Mesenchymal stem cell (in vitro differentiated cells and primary cell): ENCODE results near the gene ANKDD1B.

ENCODE experiments used
- DNase-seq: peaks from one replicate; pipeline ENCODE4 v3.0.0-alpha.2; 2013
- H2AFZ ChIP-seq: one replicate; pipeline ENCODE4 v1.6.1; 2013; ENCODE audit warnings: low read depth, mild to moderate bottlenecking, control low read depth, inconsistent platforms, low read length, moderate library complexity
- H2AK5ac ChIP-seq: 2 replicates; pipeline ENCODE4 v1.6.1; 2013; ENCODE audit warnings: low read length, moderate library complexity, mild to moderate bottlenecking, inconsistent platforms; ENCODE audit not compliant: severe bottlenecking
- H2BK120ac ChIP-seq: one replicate; pipeline ENCODE4 v1.6.1; 2013; ENCODE audit warnings: low read depth, mild to moderate bottlenecking, inconsistent platforms, low read length, moderate library complexity
- H2BK12ac ChIP-seq, 2 experiments: one replicate each; pipeline ENCODE4 v1.6.1; 2013; ENCODE audit warnings: inconsistent platforms in 2 of 2, low read length in 2 of 2, mild to moderate bottlenecking in 2 of 2, moderate library complexity in 2 of 2, control low read depth in 1 of 2
- H2BK15ac ChIP-seq: one replicate; pipeline ENCODE4 v1.6.1; 2013; ENCODE audit warnings: mild to moderate bottlenecking, low read depth, inconsistent platforms; ENCODE audit not compliant: poor library complexity, severe bottlenecking
- H2BK5ac ChIP-seq: 2 replicates; pipeline ENCODE4 v1.6.1; 2013; ENCODE audit warnings: low read depth, mild to moderate bottlenecking, low read length, control low read depth, inconsistent platforms; ENCODE audit not compliant: poor library complexity, severe bottlenecking
- H3K14ac ChIP-seq, 2 experiments: one replicate each; pipeline ENCODE4 v1.6.1; 2013; ENCODE audit warnings: inconsistent platforms in 2 of 2, low read length in 2 of 2, control low read depth in 1 of 2, mild to moderate bottlenecking in 1 of 2, moderate library complexity in 1 of 2
- H3K18ac ChIP-seq, 2 experiments: one replicate each; pipeline ENCODE4 v1.6.1; 2013; ENCODE audit warnings: inconsistent platforms in 2 of 2, low read length in 2 of 2, control low read depth in 1 of 2, low read depth in 1 of 2, mild to moderate bottlenecking in 1 of 2
- H3K23ac ChIP-seq, 2 experiments: one replicate each; pipeline ENCODE4 v1.6.1; 2013; ENCODE audit warnings: inconsistent platforms in 2 of 2, low read length in 2 of 2, mild to moderate bottlenecking in 2 of 2, moderate library complexity in 2 of 2, control low read depth in 1 of 2
- H3K27ac ChIP-seq: 2 replicates; pipeline ENCODE4 v1.5.1; 2013; ENCODE audit warnings: mild to moderate bottlenecking, moderate library complexity, low read length, control low read depth, inconsistent platforms; ENCODE audit not compliant: poor library complexity, severe bottlenecking
- H3K27me3 ChIP-seq, 2 experiments: 2 replicates each; pipeline versions ENCODE4 v1.6.1 to v1.7.0; 2013; ENCODE audit warnings: low read length in 2 of 2, mild to moderate bottlenecking in 2 of 2, moderate library complexity in 2 of 2, control low read depth in 1 of 2, inconsistent platforms in 1 of 2; ENCODE audit not compliant: control insufficient read depth in 1 of 2, insufficient read depth in 1 of 2
- H3K36me3 ChIP-seq, 2 experiments: 2 replicates each; pipeline versions ENCODE4 v1.6.1 to v1.7.0; 2013; ENCODE audit warnings: low read length in 2 of 2, control low read depth in 1 of 2, inconsistent platforms in 1 of 2, low read depth in 1 of 2, mild to moderate bottlenecking in 1 of 2; ENCODE audit not compliant: insufficient read depth in 2 of 2, control insufficient read depth in 1 of 2
- H3K4ac ChIP-seq, 2 experiments: one replicate each; pipeline ENCODE4 v1.6.1; 2013; ENCODE audit warnings: inconsistent platforms in 2 of 2, low read length in 2 of 2, mild to moderate bottlenecking in 2 of 2, moderate library complexity in 2 of 2, control low read depth in 1 of 2, low read depth in 1 of 2
- H3K4me1 ChIP-seq: 2 replicates; pipeline ENCODE4 v1.6.1; 2013; ENCODE audit warnings: low read depth, low read length, control low read depth; ENCODE audit not compliant: control insufficient read depth, insufficient read depth
- H3K4me2 ChIP-seq: 2 replicates; pipeline ENCODE4 v1.6.1; 2013; ENCODE audit warnings: low read length, mild to moderate bottlenecking, inconsistent platforms; ENCODE audit not compliant: poor library complexity, severe bottlenecking
- H3K4me3 ChIP-seq, 2 experiments: 2 replicates each; pipeline versions ENCODE4 v1.5.1 to v1.7.0; 2013; ENCODE audit warnings: low read length in 2 of 2, mild to moderate bottlenecking in 2 of 2, control low read depth in 1 of 2, low read depth in 1 of 2; ENCODE audit not compliant: insufficient read depth in 1 of 2
- H3K79me1 ChIP-seq: replicated peaks from 2 replicates; pipeline ENCODE4 v1.6.1; 2013; ENCODE audit warnings: mild to moderate bottlenecking, control low read depth, low read length, inconsistent platforms; ENCODE audit not compliant: poor library complexity, severe bottlenecking
- H3K9ac ChIP-seq: 2 replicates; pipeline ENCODE4 v1.7.0; 2013; ENCODE audit warnings: mild to moderate bottlenecking, low read length, moderate library complexity
- H3K9me3 ChIP-seq: 2 replicates; pipeline ENCODE4 v1.7.0; 2013; ENCODE audit warnings: mild to moderate bottlenecking, low read length; ENCODE audit not compliant: control insufficient read depth
- H4K8ac ChIP-seq: one replicate; pipeline ENCODE4 v1.6.1; 2013; ENCODE audit warnings: inconsistent platforms, mild to moderate bottlenecking, low read length, moderate library complexity
- H4K91ac ChIP-seq: one replicate; pipeline ENCODE4 v1.6.1; 2013; ENCODE audit warnings: mild to moderate bottlenecking, low read length, inconsistent platforms
- WGBS: methylation state at CpG from one replicate; pipeline ENCODE4 v1.1.7; 2013; ENCODE audit warnings: mixed read lengths; 5-methylcytosine and 5-hydroxymethylcytosine counted together

ANKDD1B gene

DNA sequence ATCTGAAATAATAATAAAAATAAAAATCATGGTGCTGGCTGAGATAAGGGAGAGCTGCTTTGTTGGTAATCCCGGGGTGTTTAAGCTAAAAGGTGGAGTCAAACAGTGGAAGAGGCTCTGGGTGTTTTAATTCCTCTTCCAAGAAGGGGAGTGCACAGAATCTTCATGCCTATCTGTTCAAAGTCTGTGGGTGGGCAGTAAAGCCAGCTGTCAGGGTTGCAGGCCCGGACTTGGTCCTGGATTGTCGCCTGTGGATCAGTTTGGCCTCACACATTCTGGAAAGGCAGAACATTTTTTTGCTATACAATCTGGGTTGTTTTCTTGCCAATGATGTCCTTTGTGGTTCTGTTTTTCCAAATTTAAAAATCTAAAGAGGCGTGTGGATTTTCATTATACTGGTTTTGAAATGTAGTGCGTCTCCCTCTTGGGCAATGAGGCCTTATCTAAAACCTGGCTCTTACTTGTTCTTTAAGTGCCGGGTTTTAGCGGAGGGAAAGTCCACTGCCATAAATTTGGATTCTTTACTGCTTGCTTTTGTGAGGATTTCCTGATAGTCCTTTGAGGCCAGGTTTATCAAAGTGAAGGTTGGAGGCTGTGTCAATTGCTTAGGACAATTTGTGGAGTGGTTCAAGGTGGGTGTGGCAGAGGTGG, 5.8 kb downstream of the ANKDD1B start:
- no peak overlapping the region for H3K23ac ChIP-seq
- no peak overlapping the region for H4K91ac ChIP-seq
- H3K36me3 ChIP-seq: no peaks in the 10 kb centered on the region
- no peak overlapping the region for H3K14ac ChIP-seq
- H3K9me3 ChIP-seq: no peaks in the 10 kb centered on the region
- no peak overlapping the region for H2BK15ac ChIP-seq
- H2AFZ ChIP-seq: no peak overlapping the region
- H3K27me3 ChIP-seq: no peaks in the 10 kb centered on the region
- H2AK5ac ChIP-seq: peak overlapping the region; percentile 83
- H3K18ac ChIP-seq: peak overlapping the region in 1 of 2 experiments; percentile 50
- no peak overlapping the region for H3K9ac ChIP-seq
- no peak overlapping the region for H2BK120ac ChIP-seq
- peaks cover 6% of the 10 kb centered on the region for H3K4me1 ChIP-seq
- H2BK5ac ChIP-seq: no peak overlapping the region
- no peak overlapping the region for H3K4me3 ChIP-seq
- H3K79me1 ChIP-seq: peaks cover 6% of the 10 kb centered on the region
- DNase-seq: peak; percentile 46
- WGBS: 70% methylated on average over 7 of the region's 7 CpGs
- H2BK12ac ChIP-seq: peak overlapping the region in 1 of 2 experiments; percentile 46
- H3K4ac ChIP-seq: no peak overlapping the region
- no peak overlapping the region for H3K27ac ChIP-seq
- H3K4me2 ChIP-seq: no peak overlapping the region
- H4K8ac ChIP-seq: peak overlapping the region; percentile 42

DNA sequence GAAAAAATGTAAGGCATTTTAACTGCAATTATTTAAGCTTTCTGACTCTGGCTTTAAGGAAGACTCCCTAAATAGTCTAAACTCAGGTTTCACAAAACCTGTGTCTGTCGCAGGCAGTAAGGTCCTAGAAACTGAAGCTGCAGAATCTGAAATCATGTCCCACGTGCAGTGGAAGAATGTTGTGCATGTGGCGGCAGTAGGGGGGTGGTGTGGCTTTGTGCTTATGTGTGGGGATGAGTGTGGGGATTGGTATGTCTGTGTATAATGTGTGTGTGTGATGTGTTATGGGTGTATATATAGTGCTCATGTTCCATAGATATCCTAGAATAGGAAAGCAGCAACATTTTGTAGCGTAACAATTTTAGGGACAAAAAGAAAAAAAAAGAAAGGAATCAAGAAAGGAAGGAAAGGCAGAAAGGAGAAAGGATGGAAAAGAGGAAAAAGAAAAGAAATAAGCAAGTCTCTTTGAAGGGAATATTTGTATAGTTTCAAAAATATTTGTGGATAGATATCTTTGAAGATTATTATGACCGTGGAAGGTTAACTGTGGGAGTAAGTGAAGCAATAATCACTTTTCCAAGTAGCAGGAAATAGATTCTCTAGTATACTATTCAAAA, 6.6 kb downstream of the ANKDD1B start:
- H3K27me3 ChIP-seq: no peaks in the 10 kb centered on the region
- H3K23ac ChIP-seq: no peak overlapping the region
- H3K36me3 ChIP-seq: no peaks in the 10 kb centered on the region
- peak; percentile 85 for DNase-seq
- peak overlapping the region in 1 of 2 experiments; percentile 39 for H3K4ac ChIP-seq
- no peak overlapping the region for H3K4me3 ChIP-seq
- H3K14ac ChIP-seq: peak overlapping the region in 1 of 2 experiments; percentile 26
- H3K9me3 ChIP-seq: no peaks in the 10 kb centered on the region
- no peak overlapping the region for H3K9ac ChIP-seq
- H2BK15ac ChIP-seq: no peak overlapping the region
- H2BK120ac ChIP-seq: no peak overlapping the region
- H4K8ac ChIP-seq: no peak overlapping the region
- no peak overlapping the region for H4K91ac ChIP-seq
- peaks cover 5% of the 10 kb centered on the region for H3K79me1 ChIP-seq
- no peak overlapping the region for H3K4me2 ChIP-seq
- peak overlapping the region; percentile 13 for H3K27ac ChIP-seq
- peaks cover 4% of the 10 kb centered on the region for H3K4me1 ChIP-seq
- H2BK12ac ChIP-seq: no peak overlapping the region
- WGBS: 33% methylated on average over 5 of the region's 5 CpGs
- H2BK5ac ChIP-seq: no peak overlapping the region
- H2AFZ ChIP-seq: no peak overlapping the region
- peak overlapping the region; percentile 83 for H2AK5ac ChIP-seq
- H3K18ac ChIP-seq: no peak overlapping the region

DNA sequence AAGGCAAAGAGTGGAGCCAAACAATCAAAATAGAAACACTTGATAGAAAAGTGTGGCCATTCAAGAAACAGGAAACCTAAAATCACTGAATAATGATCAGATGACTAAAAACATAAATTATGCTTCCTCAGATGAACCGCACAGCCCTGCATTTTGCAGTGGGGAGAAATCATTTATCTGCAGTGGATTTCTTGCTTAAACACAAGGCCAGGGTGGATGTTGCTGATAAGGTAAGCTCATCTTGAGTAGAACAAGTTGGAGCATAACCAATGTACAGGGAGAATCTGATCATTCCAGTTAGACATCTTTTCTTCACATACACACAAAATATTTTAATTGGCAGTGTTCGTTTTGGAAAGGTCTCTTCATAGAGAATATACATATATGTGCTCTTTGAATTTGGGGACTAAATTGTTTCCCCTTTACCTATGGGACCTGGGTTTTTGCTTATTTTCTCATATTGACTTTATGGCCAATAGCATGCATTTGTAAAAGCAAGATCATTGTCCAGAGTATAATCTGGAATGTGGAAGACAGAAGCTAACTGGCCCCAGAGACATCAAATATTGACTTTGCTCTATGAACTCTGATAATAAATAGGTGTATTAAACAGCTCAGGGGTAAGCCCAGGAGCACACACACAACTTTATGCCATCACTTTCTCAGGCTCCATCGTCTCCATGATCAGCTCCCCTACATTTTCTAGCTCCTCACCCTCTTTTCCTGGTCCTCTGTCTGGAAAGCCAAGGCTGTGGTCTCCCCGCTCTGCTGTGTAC, 9.1 kb downstream of the ANKDD1B start:
- H2BK12ac ChIP-seq: no peak overlapping the region
- H3K14ac ChIP-seq: no peak overlapping the region
- H3K27ac ChIP-seq: no peak overlapping the region
- no peak overlapping the region for H2AK5ac ChIP-seq
- no peak overlapping the region for H4K91ac ChIP-seq
- no peaks in the 10 kb centered on the region for H3K36me3 ChIP-seq
- no peak for DNase-seq
- H3K4me1 ChIP-seq: peaks cover 4% of the 10 kb centered on the region
- no peak overlapping the region for H2BK15ac ChIP-seq
- no peak overlapping the region for H3K9ac ChIP-seq
- H3K9me3 ChIP-seq: no peaks in the 10 kb centered on the region
- no peak overlapping the region for H2BK5ac ChIP-seq
- no peak overlapping the region for H3K18ac ChIP-seq
- H3K23ac ChIP-seq: no peak overlapping the region
- H3K27me3 ChIP-seq: no peaks in the 10 kb centered on the region
- no peak overlapping the region for H3K4me3 ChIP-seq
- no peak overlapping the region for H2BK120ac ChIP-seq
- H3K4ac ChIP-seq: no peak overlapping the region
- H2AFZ ChIP-seq: no peak overlapping the region
- no peak overlapping the region for H3K4me2 ChIP-seq
- H3K79me1 ChIP-seq: peaks cover 2% of the 10 kb centered on the region
- WGBS: 100% methylated on average over 2 of the region's 4 CpGs
- H4K8ac ChIP-seq: no peak overlapping the region

DNA sequence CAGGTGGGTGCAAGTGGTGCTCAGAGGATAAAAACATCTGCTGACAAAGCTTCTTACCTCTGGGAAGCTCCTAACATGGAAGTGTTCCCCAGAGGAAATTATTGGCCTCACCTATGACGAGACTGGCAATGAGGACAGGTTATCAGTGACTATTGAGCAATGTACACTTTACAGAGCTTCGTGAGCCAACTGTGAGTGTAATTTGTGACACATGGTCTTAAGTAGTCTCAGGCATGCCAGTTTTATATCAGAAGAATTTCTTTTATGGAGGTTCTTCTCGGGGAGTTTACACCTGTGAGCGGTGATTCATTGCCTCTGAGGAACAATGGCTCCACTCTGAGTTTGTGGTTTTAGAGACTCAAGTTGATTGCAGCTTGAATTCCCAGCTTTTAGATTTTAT, 11.3 kb downstream of the ANKDD1B start:
- DNase-seq: no peak
- H3K27me3 ChIP-seq: no peaks in the 10 kb centered on the region
- H3K9me3 ChIP-seq: no peaks in the 10 kb centered on the region
- no peak overlapping the region for H2BK15ac ChIP-seq
- H4K8ac ChIP-seq: no peak overlapping the region
- peak overlapping the region in 1 of 2 experiments; percentile 42 for H2BK12ac ChIP-seq
- no peaks in the 10 kb centered on the region for H3K36me3 ChIP-seq
- no peak overlapping the region for H3K4me3 ChIP-seq
- H3K23ac ChIP-seq: no peak overlapping the region
- 70% methylated on average over 4 of the region's 4 CpGs for WGBS
- no peak overlapping the region for H4K91ac ChIP-seq
- no peak overlapping the region for H2BK120ac ChIP-seq
- no peak overlapping the region for H3K9ac ChIP-seq
- H2AK5ac ChIP-seq: no peak overlapping the region
- no peak overlapping the region for H3K4ac ChIP-seq
- no peak overlapping the region for H3K14ac ChIP-seq
- peaks cover 4% of the 10 kb centered on the region for H3K79me1 ChIP-seq
- H3K4me2 ChIP-seq: no peak overlapping the region
- H2AFZ ChIP-seq: no peak overlapping the region
- H3K4me1 ChIP-seq: peaks cover 2% of the 10 kb centered on the region
- H3K18ac ChIP-seq: no peak overlapping the region
- H3K27ac ChIP-seq: no peak overlapping the region
- H2BK5ac ChIP-seq: no peak overlapping the region
